Gastrocnemius medialis (tissue), 4 donors: ENCODE measurements around the gene ARHGEF6. TPM values are rescaled to one million over a fixed set of nuclear protein-coding genes. Genes with fewer than 3 reads are reported as not detected.
A peak's percentile ranks its signal among the peaks of the same experiment; 100 is the strongest.

Experiments
- ATAC-seq, 2 donors: fragments of 150-250 bp; one replicate each; pipeline ENCODE4 v1.9.1; 2016
- DNase-seq, 2 donors: peaks; one replicate each; pipeline ENCODE4 v3.0.0-alpha.2; 2019
- H3K27ac ChIP-seq, 4 donors: fragments of 200-600 bp; sonication (generic); 1 replicate in 1 of 4; 2 replicates in 3 of 4; pipeline ENCODE4 v1.5.1; 2016 to 2018; ENCODE audit warnings: mild to moderate bottlenecking in 2 of 4, moderate library complexity in 1 of 4
- H3K27me3 ChIP-seq, 3 donors: fragments of 200-600 bp; sonication (generic) in 2 of 3; 1 replicate in 1 of 3; 2 replicates in 2 of 3; pipeline versions ENCODE4 v1.5.1 to v1.6.0; 2016 to 2019; ENCODE audit warnings: mild to moderate bottlenecking in 1 of 3, moderate library complexity in 1 of 3
- H3K36me3 ChIP-seq, 2 donors: fragments of 200-600 bp; sonication (generic) in 1 of 2; one replicate each; pipeline ENCODE4 v1.5.1; 2017 to 2018
- H3K4me1 ChIP-seq, 2 donors: fragments of 200-600 bp; sonication (generic) in 1 of 2; one replicate each; pipeline ENCODE4 v1.5.1; 2016 to 2017; ENCODE audit warnings: mild to moderate bottlenecking in 2 of 2
- H3K4me3 ChIP-seq, 4 donors: fragments of 200-600 bp; sonication (generic) in 3 of 4; 1 replicate in 1 of 4; 2 replicates in 3 of 4; pipeline ENCODE4 v1.5.1; 2016 to 2019; ENCODE audit warnings: mild to moderate bottlenecking in 2 of 4
- H3K9me3 ChIP-seq, 3 donors: fragments of 200-600 bp; sonication (generic) in 2 of 3; 1 replicate in 1 of 3; 2 replicates in 2 of 3; pipeline ENCODE4 v1.5.1; 2016 to 2019
- POLR2A ChIP-seq, 2 donors: fragments of 450-650 bp; IDR thresholded peaks; one replicate each; pipeline ENCODE4 v1.6.1; 2017; ENCODE audit warnings: antibody characterized with exemption in 2 of 2, mild to moderate bottlenecking in 2 of 2, moderate library complexity in 2 of 2
- in situ Hi-C, 4 donors: fragments of 200-750 bp; cut with MboI; loops; one replicate each; pipeline versions ENCODE4 v1.15.0 to v1.8.0; 2017; ENCODE audit warnings: low sequenced_read_pairs in 4 of 4
- intact Hi-C: fragments of 100-400 bp; cut with DNase I; formaldehyde crosslinking; loops from one replicate; pipeline ENCODE4 v1.15.1; 2023; ENCODE audit warnings: low total_unique reads
- total RNA-seq, 4 donors: library from RNA; depleted of rRNA; stranded (reverse); fragments of >200 nt; gene quantifications; one replicate each; pipeline versions ENCODE4 v1.1.0 to v1.2.3, GENCODE V29; 2016
- TF ChIP-seq, protein P1 (sequence below), 5 experiments: fragments of 450-650 bp in 3 of 5; fragments of 200-600 bp in 2 of 5; sonication (generic) in 2 of 5; IDR thresholded peaks in 4 of 5; conservative IDR thresholded peaks in 1 of 5; 1 replicate in 4 of 5; 2 replicates in 1 of 5; pipeline ENCODE4 v1.5.1; 2016 to 2019; ENCODE audit warnings: antibody characterized with exemption in 5 of 5, mild to moderate bottlenecking in 3 of 5, moderate library complexity in 3 of 5

Gene ARHGEF6
- total RNA-seq, 4 donors from 2014 or later, result 15.0 to 29.9 (median 24.5) TPM

DNA sequence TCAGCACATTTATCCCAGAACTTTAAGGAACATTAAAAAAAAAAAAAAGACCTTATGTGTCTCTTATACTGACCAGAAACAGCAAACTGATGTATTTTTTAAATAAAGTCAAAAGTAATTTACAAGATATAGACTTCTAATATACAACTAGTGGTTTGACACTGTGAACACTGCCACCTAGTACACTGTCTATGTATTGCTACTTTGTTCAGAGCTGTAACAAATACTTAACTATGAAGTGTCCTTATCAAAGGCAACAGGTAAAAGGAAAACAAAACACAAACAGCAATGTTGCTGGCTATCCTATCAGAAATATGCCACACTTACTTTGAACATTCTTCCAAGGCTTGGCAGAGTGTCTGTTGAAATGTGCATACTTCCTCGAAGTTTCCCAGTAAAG lies 72.4 kb downstream of the ARHGEF6 start:
- TF ChIP-seq, protein P1, sequence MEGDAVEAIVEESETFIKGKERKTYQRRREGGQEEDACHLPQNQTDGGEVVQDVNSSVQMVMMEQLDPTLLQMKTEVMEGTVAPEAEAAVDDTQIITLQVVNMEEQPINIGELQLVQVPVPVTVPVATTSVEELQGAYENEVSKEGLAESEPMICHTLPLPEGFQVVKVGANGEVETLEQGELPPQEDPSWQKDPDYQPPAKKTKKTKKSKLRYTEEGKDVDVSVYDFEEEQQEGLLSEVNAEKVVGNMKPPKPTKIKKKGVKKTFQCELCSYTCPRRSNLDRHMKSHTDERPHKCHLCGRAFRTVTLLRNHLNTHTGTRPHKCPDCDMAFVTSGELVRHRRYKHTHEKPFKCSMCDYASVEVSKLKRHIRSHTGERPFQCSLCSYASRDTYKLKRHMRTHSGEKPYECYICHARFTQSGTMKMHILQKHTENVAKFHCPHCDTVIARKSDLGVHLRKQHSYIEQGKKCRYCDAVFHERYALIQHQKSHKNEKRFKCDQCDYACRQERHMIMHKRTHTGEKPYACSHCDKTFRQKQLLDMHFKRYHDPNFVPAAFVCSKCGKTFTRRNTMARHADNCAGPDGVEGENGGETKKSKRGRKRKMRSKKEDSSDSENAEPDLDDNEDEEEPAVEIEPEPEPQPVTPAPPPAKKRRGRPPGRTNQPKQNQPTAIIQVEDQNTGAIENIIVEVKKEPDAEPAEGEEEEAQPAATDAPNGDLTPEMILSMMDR (IDR thresholded peaks at IDR 0.05 in 4 of 5, conservative IDR thresholded peaks at IDR 0.05 in 1 of 5), result peak in 1 of 5 experiments; percentile 42
- no peak for TF ChIP-seq POLR2A (IDR thresholded peaks at IDR 0.05)
- H3K27me3 ChIP-seq, result no peaks in the 10 kb centered on the region
- DNase-seq (no peak), ATAC-seq (no peak)
- H3K4me1 ChIP-seq, result no peaks in the 10 kb centered on the region
- H3K36me3 ChIP-seq, result no peaks in the 10 kb centered on the region
- H3K27ac ChIP-seq, result no peak overlapping the region
- H3K4me3 ChIP-seq, result no peak overlapping the region
- no peaks in the 10 kb centered on the region for H3K9me3 ChIP-seq
- intact Hi-C loops, result no loop called here
- in situ Hi-C loops, result loop anchor here in 2 of 4 donors (10.0 to 25.0 kb wide), 2 partner anchors 179 to 216 kb away; partner anchors contain the start of gene RBMX (in 1 of the 2)

DNA sequence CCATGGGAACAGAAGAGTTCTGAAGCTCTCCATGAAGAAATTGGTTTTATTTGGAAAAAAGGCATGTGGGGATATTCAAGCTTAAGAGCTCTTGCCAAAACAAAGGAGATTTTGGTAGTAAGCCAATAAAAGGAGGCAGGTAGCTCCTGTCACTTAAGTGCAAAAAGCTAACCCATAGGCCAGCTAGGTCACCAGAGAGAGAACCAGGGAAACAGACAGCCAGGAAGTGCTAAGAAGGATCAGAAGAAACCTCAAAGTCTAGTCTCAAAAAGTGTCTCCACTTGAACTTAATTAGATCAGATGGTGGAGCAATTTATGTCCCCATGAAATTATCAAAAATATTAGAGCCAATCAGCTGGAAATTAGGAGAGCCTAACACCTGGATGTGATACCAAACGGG lies 83.6 kb downstream of the ARHGEF6 start:
- Histone ChIP-seq H3K4me3 (no peak overlapping the region), H3K27me3 (no peaks in the 10 kb centered on the region), H3K4me1 (no peaks in the 10 kb centered on the region), H3K36me3 (no peaks in the 10 kb centered on the region), H3K9me3 (no peaks in the 10 kb centered on the region), H3K27ac (no peak overlapping the region)
- in situ Hi-C loops, result no loop called here
- TF ChIP-seq POLR2A (IDR thresholded peaks at IDR 0.05), result no peak
- TF ChIP-seq, protein P1 (IDR thresholded peaks at IDR 0.05 in 4 of 5, conservative IDR thresholded peaks at IDR 0.05 in 1 of 5), result no peak
- ATAC-seq (no peak), DNase-seq (no peak)
- intact Hi-C loops, result no loop called here

DNA sequence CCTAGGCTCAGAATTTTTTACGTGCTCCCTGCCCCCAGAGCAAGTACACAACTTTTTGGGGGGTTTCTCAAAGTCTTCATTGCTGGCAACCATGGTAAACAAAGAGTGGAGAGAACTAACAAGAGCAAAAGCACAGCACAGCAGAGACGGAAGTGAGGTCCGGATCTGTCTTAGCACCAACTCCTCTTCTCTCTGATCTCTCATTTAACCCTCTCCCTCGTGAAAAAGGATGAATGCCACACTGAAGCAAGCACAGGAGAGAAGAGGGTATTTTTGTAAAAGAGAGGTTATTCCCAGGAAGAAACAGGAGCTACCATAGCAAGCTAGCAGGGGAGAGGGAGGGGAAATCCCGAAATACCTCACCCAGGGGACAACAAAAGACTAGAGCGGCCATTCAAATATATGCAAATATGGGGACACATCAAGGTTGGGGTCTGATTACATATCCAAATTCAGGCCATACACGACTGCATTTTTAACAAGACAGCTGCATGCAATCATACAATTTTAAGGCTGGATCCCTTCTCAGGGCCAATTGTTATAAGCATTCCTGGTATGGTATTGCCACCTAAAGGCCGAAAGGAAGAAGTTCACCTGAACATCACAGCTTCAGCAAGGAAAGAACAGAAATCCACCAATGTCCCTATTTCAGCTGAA lies 86.2 kb downstream of the ARHGEF6 start:
- Histone ChIP-seq H3K4me3 (no peak overlapping the region), H3K27me3 (no peaks in the 10 kb centered on the region), H3K27ac (no peak overlapping the region), H3K36me3 (peaks cover 0 to 4% of the 10 kb centered on the region in 2 donors), H3K9me3 (no peaks in the 10 kb centered on the region), H3K4me1 (no peaks in the 10 kb centered on the region)
- in situ Hi-C loops, result no loop called here
- ATAC-seq (peak; percentile 47 to 68), DNase-seq (no peak)
- intact Hi-C loops, result loop anchor here (5.0 kb wide), 1 partner anchor 87 kb away; no protein-coding TSS in a partner anchor
- no peak for TF ChIP-seq POLR2A (IDR thresholded peaks at IDR 0.05)
- TF ChIP-seq, protein P1 (IDR thresholded peaks at IDR 0.05 in 4 of 5, conservative IDR thresholded peaks at IDR 0.05 in 1 of 5), result peak; percentile 35 to 59 (median 39)

DNA sequence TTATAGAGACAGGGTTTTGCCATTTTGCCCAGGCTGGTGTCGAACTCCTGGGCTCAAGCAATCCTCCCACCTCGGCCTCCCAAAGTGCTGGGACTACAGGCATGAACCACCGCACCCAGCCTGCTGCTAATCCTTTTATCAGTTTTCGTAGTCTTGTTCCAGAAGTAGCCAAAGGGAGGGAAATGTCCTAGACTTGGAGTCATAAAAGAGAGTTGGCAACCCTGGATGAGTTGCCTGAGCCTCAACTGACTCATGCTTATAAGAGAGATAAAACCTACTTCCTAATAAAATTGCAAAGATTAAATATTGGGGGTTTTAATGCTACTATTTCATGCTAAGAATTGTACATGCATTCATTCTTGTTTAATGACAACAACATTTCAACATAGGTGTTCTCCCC lies 88.5 kb downstream of the ARHGEF6 start:
- Histone ChIP-seq H3K27me3 (no peaks in the 10 kb centered on the region), H3K4me3 (no peak overlapping the region), H3K9me3 (no peaks in the 10 kb centered on the region), H3K27ac (no peak overlapping the region), H3K36me3 (peaks cover 0 to 8% of the 10 kb centered on the region in 2 donors), H3K4me1 (no peaks in the 10 kb centered on the region)
- ATAC-seq (no peak), DNase-seq (no peak)
- TF ChIP-seq, protein P1 (IDR thresholded peaks at IDR 0.05 in 4 of 5, conservative IDR thresholded peaks at IDR 0.05 in 1 of 5), result no peak
- TF ChIP-seq POLR2A (IDR thresholded peaks at IDR 0.05), result no peak
- intact Hi-C loops (loop anchor here (5.0 kb wide), 1 partner anchor 85 kb away; no protein-coding TSS in a partner anchor), in situ Hi-C loops (no loop called here)
